Endothelial cell of umbilical vein (primary cell): Measurements from ENCODE around the gene HNRNPH1. TPM values are rescaled to one million over a fixed set of nuclear protein-coding genes. Genes with fewer than 3 reads are reported as not detected.

Experiments
- BruUV-seq: library from RNA; stranded (reverse); fragments of 400-500 nt; replicated peaks from 2 replicates; lab custom pipeline; 2021; lab: Mats Ljungman, UMichigan
- CTCF ChIA-PET: fragments of 300-600, 350-600 bp; sonication (Branson Sonifier 250); formaldehyde crosslinking; loops from one replicate; lab custom pipeline; 2021; ENCODE audit warnings: antibody characterized with exemption, inconsistent platforms; lab: Charles Lee
- POLR2A ChIA-PET: fragments of 300-600, 350-600 bp; sonication (Branson Sonifier 250); formaldehyde crosslinking; loops from one replicate; lab custom pipeline; 2021; ENCODE audit warnings: antibody characterized with exemption, inconsistent platforms; lab: Charles Lee
- DNase-seq: peaks from one replicate; pipeline ENCODE4 v3.0.0-alpha.2; 2011; ENCODE audit warnings: low read depth, low spot score
- FAIRE-seq: peaks from 2 replicates; lab custom pipeline; 2011; peaks lifted over from hg19 to GRCh38; lab: Jason Lieb, UNC
- H2AFZ ChIP-seq: 2 replicates; pipeline ENCODE4 v1.6.0; 2012; ENCODE audit warnings: low read depth, low read length, control low read depth, inconsistent platforms
- H3K27ac ChIP-seq: 2 replicates; pipeline ENCODE4 v1.5.1; 2011; ENCODE audit warnings: low read depth, mild to moderate bottlenecking, control low read depth, low read length, moderate library complexity; ENCODE audit not compliant: insufficient read depth
- H3K27me3 ChIP-seq, 2 experiments: 2 replicates each; pipeline versions ENCODE4 v1.6.0 to v1.6.1; 2011; ENCODE audit warnings: low read length in 2 of 2, mixed read lengths in 1 of 2; ENCODE audit not compliant: control insufficient read depth in 2 of 2, insufficient read depth in 2 of 2
- H3K36me3 ChIP-seq, 2 experiments: 2 replicates in 1 of 2; 3 replicates in 1 of 2; pipeline ENCODE4 v1.5.1; 2011; ENCODE audit warnings: low read length in 2 of 2, mild to moderate bottlenecking in 1 of 2, moderate library complexity in 1 of 2; ENCODE audit not compliant: control insufficient read depth in 2 of 2, insufficient read depth in 2 of 2; ENCODE audit errors: extremely low read depth in 1 of 2
- H3K4me1 ChIP-seq: 3 replicates; pipeline ENCODE4 v1.5.1; 2011; ENCODE audit warnings: mild to moderate bottlenecking, low read length; ENCODE audit not compliant: control insufficient read depth, insufficient read depth; ENCODE audit errors: extremely low read depth
- H3K4me2 ChIP-seq: 2 replicates; pipeline ENCODE4 v1.6.1; 2011; ENCODE audit warnings: low read length, control low read depth, mixed read lengths; ENCODE audit not compliant: insufficient read depth
- H3K4me3 ChIP-seq, 3 experiments: fragments of 200-600 bp in 1 of 3; sonication (generic), shearing (Covaris generic) in 1 of 3; replicated peaks in 1 of 3; 2 replicates each; pipeline ENCODE4 v1.5.1; 2011 to 2016; ENCODE audit warnings: control low read depth in 3 of 3, low read length in 3 of 3, mild to moderate bottlenecking in 2 of 3, inconsistent platforms in 1 of 3, low read depth in 1 of 3, moderate library complexity in 1 of 3; ENCODE audit not compliant: insufficient read depth in 1 of 3
- H3K79me2 ChIP-seq: 2 replicates; pipeline ENCODE4 v1.6.0; 2012; ENCODE audit warnings: low read length, inconsistent platforms; ENCODE audit not compliant: control insufficient read depth, insufficient read depth
- H3K9ac ChIP-seq: replicated peaks from 2 replicates; pipeline ENCODE3; 2011; ENCODE audit warnings: low read length, control low read depth; ENCODE audit not compliant: insufficient read depth; ENCODE audit errors: extremely low read depth
- H3K9me1 ChIP-seq: replicated peaks from 3 replicates; pipeline ENCODE4 v1.6.0; 2011; ENCODE audit warnings: mild to moderate bottlenecking, low read length; ENCODE audit not compliant: control insufficient read depth, insufficient read depth; ENCODE audit errors: extremely low read depth
- H3K9me3 ChIP-seq: replicated peaks from 2 replicates; pipeline ENCODE4 v1.5.1; 2012; ENCODE audit warnings: low read length, inconsistent platforms; ENCODE audit not compliant: control insufficient read depth, insufficient read depth
- H4K20me1 ChIP-seq: replicated peaks from 2 replicates; pipeline ENCODE3; 2011; ENCODE audit warnings: mild to moderate bottlenecking, low read length; ENCODE audit not compliant: control insufficient read depth, insufficient read depth; ENCODE audit errors: extremely low read depth
- FOS ChIP-seq: IDR thresholded peaks from 2 replicates; pipeline ENCODE4 v1.6.1; 2011; ENCODE audit warnings: mild to moderate bottlenecking, low read length, moderate library complexity, borderline replicate concordance; ENCODE audit not compliant: insufficient read depth
- GATA2 ChIP-seq: IDR thresholded peaks from 2 replicates; pipeline ENCODE4 v1.7.0; 2011; ENCODE audit warnings: low read depth, mild to moderate bottlenecking, moderate library complexity, mixed read lengths, low read length; ENCODE audit not compliant: insufficient read length, insufficient read depth
- JUN ChIP-seq: IDR thresholded peaks from 2 replicates; pipeline ENCODE4 v1.6.1; 2011; ENCODE audit warnings: borderline replicate concordance, low read depth; ENCODE audit not compliant: insufficient read length, insufficient read depth
- MYC ChIP-seq: IDR thresholded peaks from one replicate; pipeline ENCODE4 v1.6.1; 2011; ENCODE audit warnings: mild to moderate bottlenecking, low read depth, low read length
- POLR2A ChIP-seq: IDR thresholded peaks from 2 replicates; pipeline ENCODE4 v1.6.1; 2012; ENCODE audit warnings: low read depth, mild to moderate bottlenecking, control low read depth, low read length
- POLR2AphosphoS5 ChIP-seq: IDR thresholded peaks from 2 replicates; pipeline ENCODE4 v1.6.1; 2012; ENCODE audit warnings: low read depth, mild to moderate bottlenecking, control low read depth, low read length, moderate library complexity; ENCODE audit not compliant: insufficient read depth
- dilution Hi-C: fragments of 300-500 bp; cut with MboI; formaldehyde crosslinking; loops from one replicate; pipeline ENCODE4 v1.15.0; 2019; ENCODE audit warnings: low sequenced_read_pairs; ENCODE audit not compliant: extremely low pct_ligation_motif_present
- intact Hi-C: fragments of 100-400 bp; cut with micrococcal nuclease; formaldehyde crosslinking; loops from one replicate; pipeline ENCODE4 v1.10.0; 2022
- polyA plus RNA-seq, 4 experiments: library from polyadenylated mRNA; depleted of rRNA in 3 of 4; stranded (reverse) in 3 of 4; unstranded in 1 of 4; fragments of >200 nt; gene quantifications; 2 replicates each; pipeline versions ENCODE4 v1.2.1 to v1.2.3, GENCODE V29; 2011 to 2012; ENCODE audit warnings: missing spikeins in 1 of 4
- total RNA-seq: library from RNA; stranded (reverse); gene quantifications from 2 replicates; pipeline ENCODE4 v1.2.3, GENCODE V29; 2021
- TF ChIP-seq, protein P1 (sequence below), 2 donors: IDR thresholded peaks; 1 replicate in 1 of 2; 2 replicates in 1 of 2; pipeline ENCODE4 v1.5.1; 2011; ENCODE audit warnings: low read length in 2 of 2, mild to moderate bottlenecking in 2 of 2, moderate library complexity in 2 of 2, control low read depth in 1 of 2, inconsistent platforms in 1 of 2, low read depth in 1 of 2; ENCODE audit not compliant: insufficient read depth in 1 of 2; ENCODE audit errors: extremely low read depth in 1 of 2

The HNRNPH1 gene
- total and polyA plus RNA-seq, 2 donors (not counting 3 experiments of a cell fraction or from before 2014, with no cell fraction given), result 348 to 993 TPM

GRCh38 chr5:179617930-179618329 is 5.5 kb downstream of the HNRNPH1 start:
- Histone ChIP-seq H3K9me3 (no peaks in the 10 kb centered on the region), H3K4me2 (peak overlapping the region; percentile 13), H2AFZ (no peak overlapping the region), H3K4me3 (no peak overlapping the region), H3K27ac (no peak overlapping the region), H3K36me3 (peaks cover 46 to 74% of the 10 kb centered on the region in 2 experiments), H3K9me1 (no peaks in the 10 kb centered on the region), H3K9ac (no peak overlapping the region), H3K4me1 (peaks cover 44% of the 10 kb centered on the region), H3K27me3 (no peaks in the 10 kb centered on the region), H4K20me1 (peaks cover 47% of the 10 kb centered on the region), H3K79me2 (peaks cover 88% of the 10 kb centered on the region)
- FAIRE-seq (no peak), DNase-seq (no peak)
- intact Hi-C loops (no loop called here), dilution Hi-C loops (no loop called here)
- POLR2A ChIA-PET, result no interaction called here
- CTCF ChIA-PET, result no interaction called here
- TF ChIP-seq, protein P1, sequence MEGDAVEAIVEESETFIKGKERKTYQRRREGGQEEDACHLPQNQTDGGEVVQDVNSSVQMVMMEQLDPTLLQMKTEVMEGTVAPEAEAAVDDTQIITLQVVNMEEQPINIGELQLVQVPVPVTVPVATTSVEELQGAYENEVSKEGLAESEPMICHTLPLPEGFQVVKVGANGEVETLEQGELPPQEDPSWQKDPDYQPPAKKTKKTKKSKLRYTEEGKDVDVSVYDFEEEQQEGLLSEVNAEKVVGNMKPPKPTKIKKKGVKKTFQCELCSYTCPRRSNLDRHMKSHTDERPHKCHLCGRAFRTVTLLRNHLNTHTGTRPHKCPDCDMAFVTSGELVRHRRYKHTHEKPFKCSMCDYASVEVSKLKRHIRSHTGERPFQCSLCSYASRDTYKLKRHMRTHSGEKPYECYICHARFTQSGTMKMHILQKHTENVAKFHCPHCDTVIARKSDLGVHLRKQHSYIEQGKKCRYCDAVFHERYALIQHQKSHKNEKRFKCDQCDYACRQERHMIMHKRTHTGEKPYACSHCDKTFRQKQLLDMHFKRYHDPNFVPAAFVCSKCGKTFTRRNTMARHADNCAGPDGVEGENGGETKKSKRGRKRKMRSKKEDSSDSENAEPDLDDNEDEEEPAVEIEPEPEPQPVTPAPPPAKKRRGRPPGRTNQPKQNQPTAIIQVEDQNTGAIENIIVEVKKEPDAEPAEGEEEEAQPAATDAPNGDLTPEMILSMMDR (IDR thresholded peaks at IDR 0.05; ENCODE audit: extremely low read depth in 1 of 2, insufficient read depth in 1 of 2, low read depth in 1 of 2, low read length in 2 of 2), result no peak
- TF ChIP-seq MYC (no peak), POLR2A (no peak), POLR2AphosphoS5 (no peak), JUN (no peak), GATA2 (no peak), FOS (no peak)
- BruUV-seq, result no TSS peak
